KMS-11 (cell line): ENCODE results near the gene TLE4.

Experiments used
- H2AFZ ChIP-seq: fragments of 200-600 bp; sonication (generic); 2 replicates; pipeline ENCODE4 v1.6.1; 2016; ENCODE audit warnings: antibody characterized with exemption, mixed run types, low read depth
- H3K27ac ChIP-seq: fragments of 200-600 bp; sonication (generic); 2 replicates; pipeline ENCODE4 v1.6.1; 2016; ENCODE audit warnings: mild to moderate bottlenecking, mixed run types
- H3K27me3 ChIP-seq: fragments of 200-600 bp; sonication (generic); 2 replicates; pipeline ENCODE4 v1.6.1; 2017; ENCODE audit warnings: mild to moderate bottlenecking, low read depth, mixed run types, moderate library complexity; ENCODE audit not compliant: insufficient read depth
- H3K36me3 ChIP-seq: fragments of 200-600 bp; sonication (generic); 2 replicates; pipeline ENCODE4 v1.6.1; 2017; ENCODE audit warnings: mild to moderate bottlenecking, mixed run types; ENCODE audit not compliant: insufficient read depth
- H3K4me1 ChIP-seq: fragments of 200-600 bp; sonication (generic); 2 replicates; pipeline ENCODE4 v1.6.1; 2016; ENCODE audit warnings: mild to moderate bottlenecking, low read depth, mixed run types; ENCODE audit not compliant: poor library complexity, severe bottlenecking
- H3K4me2 ChIP-seq: fragments of 200-600 bp; sonication (generic); 2 replicates; pipeline ENCODE4 v1.7.0; 2016; ENCODE audit warnings: mild to moderate bottlenecking, mixed run types
- H3K4me3 ChIP-seq: fragments of 200-600 bp; sonication (generic); IDR thresholded peaks from 2 replicates; pipeline ENCODE4 v1.6.1; 2017; ENCODE audit warnings: low read depth, low read length, mixed read lengths; ENCODE audit not compliant: insufficient read depth
- H3K79me2 ChIP-seq: fragments of 200-600 bp; sonication (generic); 2 replicates; pipeline ENCODE4 v1.6.1; 2016; ENCODE audit warnings: low read depth, mixed run types; ENCODE audit not compliant: insufficient read depth
- H3K9ac ChIP-seq: fragments of 200-600 bp; sonication (generic); 2 replicates; pipeline ENCODE4 v1.6.1; 2016; ENCODE audit warnings: mild to moderate bottlenecking, mixed run types
- H4K20me1 ChIP-seq: fragments of 200-600 bp; sonication (generic); 2 replicates; pipeline ENCODE4 v1.6.1; 2016; ENCODE audit warnings: mild to moderate bottlenecking, mixed run types; ENCODE audit not compliant: insufficient read depth
- TF ChIP-seq, protein P1 (sequence below): fragments of 200-600 bp; sonication (generic); conservative IDR thresholded peaks from 2 replicates; pipeline ENCODE4 v1.6.1; 2017; ENCODE audit warnings: low read depth, mild to moderate bottlenecking, antibody characterized with exemption, low read length, moderate library complexity, mixed read lengths

TLE4 gene

DNA sequence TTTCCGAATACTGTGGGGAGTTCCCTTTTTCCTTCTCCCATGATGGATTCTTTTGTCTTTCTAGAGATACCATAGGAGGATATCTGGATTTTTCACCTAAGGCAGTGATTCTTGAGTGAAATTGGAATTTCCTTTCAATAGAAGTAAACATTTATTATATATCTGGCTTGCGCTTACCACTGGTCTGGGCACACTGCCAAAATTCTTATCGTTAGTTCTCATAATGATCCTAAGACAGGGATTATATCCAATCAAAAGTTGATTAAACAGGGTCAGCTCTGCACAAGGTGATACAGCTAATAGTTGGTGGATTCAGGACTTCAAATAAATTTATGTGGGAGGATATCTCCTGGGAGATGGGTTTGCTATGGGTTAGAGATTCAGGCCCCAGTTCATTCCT, 9.6 kb downstream of the TLE4 start:
- H3K4me2 ChIP-seq, result no peak overlapping the region
- no peaks in the 10 kb centered on the region for H3K4me1 ChIP-seq
- H3K27ac ChIP-seq, result no peak overlapping the region
- H3K4me3 ChIP-seq, result no peak overlapping the region
- H3K36me3 ChIP-seq, result no peaks in the 10 kb centered on the region
- TF ChIP-seq, protein P1, sequence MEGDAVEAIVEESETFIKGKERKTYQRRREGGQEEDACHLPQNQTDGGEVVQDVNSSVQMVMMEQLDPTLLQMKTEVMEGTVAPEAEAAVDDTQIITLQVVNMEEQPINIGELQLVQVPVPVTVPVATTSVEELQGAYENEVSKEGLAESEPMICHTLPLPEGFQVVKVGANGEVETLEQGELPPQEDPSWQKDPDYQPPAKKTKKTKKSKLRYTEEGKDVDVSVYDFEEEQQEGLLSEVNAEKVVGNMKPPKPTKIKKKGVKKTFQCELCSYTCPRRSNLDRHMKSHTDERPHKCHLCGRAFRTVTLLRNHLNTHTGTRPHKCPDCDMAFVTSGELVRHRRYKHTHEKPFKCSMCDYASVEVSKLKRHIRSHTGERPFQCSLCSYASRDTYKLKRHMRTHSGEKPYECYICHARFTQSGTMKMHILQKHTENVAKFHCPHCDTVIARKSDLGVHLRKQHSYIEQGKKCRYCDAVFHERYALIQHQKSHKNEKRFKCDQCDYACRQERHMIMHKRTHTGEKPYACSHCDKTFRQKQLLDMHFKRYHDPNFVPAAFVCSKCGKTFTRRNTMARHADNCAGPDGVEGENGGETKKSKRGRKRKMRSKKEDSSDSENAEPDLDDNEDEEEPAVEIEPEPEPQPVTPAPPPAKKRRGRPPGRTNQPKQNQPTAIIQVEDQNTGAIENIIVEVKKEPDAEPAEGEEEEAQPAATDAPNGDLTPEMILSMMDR, result no peak
- H3K27me3 ChIP-seq, result no peaks in the 10 kb centered on the region
- no peak overlapping the region for H3K9ac ChIP-seq
- H3K79me2 ChIP-seq, result no peaks in the 10 kb centered on the region
- no peaks in the 10 kb centered on the region for H4K20me1 ChIP-seq
- H2AFZ ChIP-seq, result no peak overlapping the region

DNA sequence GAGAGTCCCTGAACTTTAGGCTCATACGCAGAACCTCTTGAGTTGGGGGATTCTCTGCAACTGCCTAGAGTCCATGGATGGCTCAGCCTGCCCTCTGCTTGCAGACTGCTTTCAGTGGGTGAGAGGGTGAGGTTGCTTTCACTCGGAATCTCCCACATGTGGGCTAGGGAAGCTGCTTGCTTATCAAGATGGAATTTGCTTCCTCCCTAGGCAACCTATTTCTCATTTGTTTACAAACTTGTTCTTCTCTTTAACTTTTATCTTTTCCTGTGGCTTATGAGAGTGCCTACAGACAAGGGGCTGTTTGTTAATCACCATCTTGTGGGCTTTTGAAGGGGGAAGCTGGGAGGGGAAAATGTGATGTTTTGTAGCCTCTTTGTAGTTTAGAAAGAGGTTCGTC, 10.0 kb downstream of the TLE4 start:
- Histone ChIP-seq H3K9ac (no peak overlapping the region), H3K27ac (no peak overlapping the region)

GRCh38 chr9:79583952-79584654, 12.3 kb downstream of the TLE4 start:
- TF ChIP-seq, protein P1, result no peak
- no peaks in the 10 kb centered on the region for H3K4me1 ChIP-seq

More for the DNA sequence above, 10.0 kb downstream of the TLE4 start:
- Histone ChIP-seq H3K4me3 (no peak overlapping the region), H3K79me2 (no peaks in the 10 kb centered on the region), H3K4me2 (no peak overlapping the region), H2AFZ (no peak overlapping the region), H3K27me3 (no peaks in the 10 kb centered on the region), H3K36me3 (no peaks in the 10 kb centered on the region), H3K4me1 (no peaks in the 10 kb centered on the region), H4K20me1 (no peaks in the 10 kb centered on the region)
- TF ChIP-seq, protein P1, result no peak

GRCh38 chr9:79584655-79584982, 12.9 kb downstream of the TLE4 start:
- no peak overlapping the region for H2AFZ ChIP-seq
- H3K9ac ChIP-seq, result no peak overlapping the region
- peaks cover 7% of the 10 kb centered on the region; the same call in 1 of the 2 replicates for H3K27me3 ChIP-seq
- no peaks in the 10 kb centered on the region for H3K36me3 ChIP-seq
- no peak overlapping the region for H3K4me2 ChIP-seq
- no peak overlapping the region for H3K4me3 ChIP-seq
- no peaks in the 10 kb centered on the region for H4K20me1 ChIP-seq
- H3K4me1 ChIP-seq, result no peaks in the 10 kb centered on the region
- H3K79me2 ChIP-seq, result no peaks in the 10 kb centered on the region
- no peak overlapping the region for H3K27ac ChIP-seq
- TF ChIP-seq, protein P1, result no peak

More at GRCh38 chr9:79583952-79584654, 12.3 kb downstream of the TLE4 start:
- no peak overlapping the region for H3K27ac ChIP-seq
- H3K36me3 ChIP-seq, result no peaks in the 10 kb centered on the region
- no peaks in the 10 kb centered on the region for H4K20me1 ChIP-seq
- H2AFZ ChIP-seq, result no peak overlapping the region
- H3K9ac ChIP-seq, result no peak overlapping the region
- H3K27me3 ChIP-seq, result peaks cover 2% of the 10 kb centered on the region; the same call in 1 of the 2 replicates
- no peaks in the 10 kb centered on the region for H3K79me2 ChIP-seq
- H3K4me2 ChIP-seq, result no peak overlapping the region
- no peak overlapping the region for H3K4me3 ChIP-seq
